ENCODE results near the gene SMIM33. TPM values are rescaled to one million over a fixed set of nuclear protein-coding genes. Genes with fewer than 3 reads are reported as not detected.

Gene SMIM33
- total RNA-seq, 1 experiment from 2014 or later = not detected

GRCh38 chr5:139495638-139496435 lies 25.0 kb downstream of the SMIM33 start:
- Histone ChIP-seq H3K27ac (ENCODE audit: insufficient read length, low read depth, low read length) (no peak overlapping the region), H4K8ac (replicated peaks; ENCODE audit: insufficient read length, low read depth, low read length) (no peak overlapping the region), H3K79me1 (ENCODE audit: insufficient read depth, low read depth, low read length, poor library complexity, severe bottlenecking) (no peaks in the 10 kb centered on the region), H2BK120ac (ENCODE audit: low read depth, low read length, poor library complexity, severe bottlenecking) (no peak overlapping the region), H3K18ac (ENCODE audit: insufficient read length, low read depth, low read length) (no peak overlapping the region), H2BK5ac (ENCODE audit: insufficient read length, low read length) (no peak overlapping the region), H2BK20ac (ENCODE audit: low read depth, low read length, poor library complexity, severe bottlenecking) (no peak overlapping the region), H3K9ac (ENCODE audit: extremely low read depth, insufficient read length, low read length) (no peak overlapping the region), H3K79me2 (ENCODE audit: insufficient read depth, low read length) (no peaks in the 10 kb centered on the region), H3K56ac (ENCODE audit: insufficient read length, low read depth, low read length) (no peak overlapping the region), H4K20me1 (ENCODE audit: control insufficient read depth, insufficient read depth, insufficient read length) (no peaks in the 10 kb centered on the region), H3K14ac (ENCODE audit: insufficient read depth, low read length) (no peak overlapping the region), H2BK12ac (ENCODE audit: insufficient read length, low read depth, low read length) (no peak overlapping the region), H3K4me1 (ENCODE audit: insufficient read depth, low read length) (no peaks in the 10 kb centered on the region; the same call in 1 of the 2 replicates), H2AFZ (ENCODE audit: low read length) (no peak overlapping the region), H4K5ac (ENCODE audit: insufficient read length, low read depth, low read length) (no peak overlapping the region), H4K91ac (ENCODE audit: insufficient read length, low read depth, low read length) (no peak overlapping the region), H3K23ac (ENCODE audit: insufficient read length, low read depth, low read length) (no peak overlapping the region), H3K9me3 (ENCODE audit: control insufficient read depth, low read depth, low read length) (no peaks in the 10 kb centered on the region), H2AK5ac (ENCODE audit: insufficient read length, low read length) (no peak overlapping the region), H2BK15ac (ENCODE audit: low read depth, low read length) (no peak overlapping the region), H3K4me2 (ENCODE audit: insufficient read depth, insufficient read length, low read length) (no peak overlapping the region), H3K27me3 (ENCODE audit: insufficient read depth, low read length) (no peaks in the 10 kb centered on the region), H3T11ph (ENCODE audit: low read length) (no peak overlapping the region), H3K4ac (ENCODE audit: low read depth, low read length) (no peak overlapping the region), H3K23me2 (ENCODE audit: insufficient read length, low read depth, low read length, poor library complexity, severe bottlenecking) (no peaks in the 10 kb centered on the region)
- no peaks in the 10 kb centered on the region; the same call in 1 of the 2 replicates for H3K27me3 Mint-ChIP-seq (ENCODE audit: low read depth)
- WGBS (ENCODE audit: extremely low coverage, insufficient read length, low lambda C conversion rate) = no CpG with 5 or more reads among the region's 3 CpGs
- H3K27ac Mint-ChIP-seq = no peak overlapping the region
- no peaks in the 10 kb centered on the region for H3K9me3 Mint-ChIP-seq
- TF ChIP-seq CTCF (conservative IDR thresholded peaks at IDR 0.05) = no peak
- H3K36me3 Mint-ChIP-seq (ENCODE audit: insufficient read depth in 1 of 3, low read depth in 3 of 3) = no peaks in the 10 kb centered on the region
- no peak for DNase-seq
- H3K4me3 Mint-ChIP-seq = no peak overlapping the region
- peaks cover 0 to 1% of the 10 kb centered on the region in 2 experiments; a peak in 1 of 4 replicates for H3K4me1 Mint-ChIP-seq
